ENCODE measurements around the gene GRAP. TPM values are rescaled to one million over a fixed set of nuclear protein-coding genes. Genes with fewer than 3 reads are reported as not detected.

GRAP gene
- total RNA-seq, 4 donors from 2014 or later = 1.1 to 7.1 (median 4.1) TPM

GRCh38 chr17:19020016-19020415, 26.7 kb downstream of the GRAP start:
- TF ChIP-seq POLR2A (IDR thresholded peaks at IDR 0.05) = no peak
- TF ChIP-seq, protein P1, sequence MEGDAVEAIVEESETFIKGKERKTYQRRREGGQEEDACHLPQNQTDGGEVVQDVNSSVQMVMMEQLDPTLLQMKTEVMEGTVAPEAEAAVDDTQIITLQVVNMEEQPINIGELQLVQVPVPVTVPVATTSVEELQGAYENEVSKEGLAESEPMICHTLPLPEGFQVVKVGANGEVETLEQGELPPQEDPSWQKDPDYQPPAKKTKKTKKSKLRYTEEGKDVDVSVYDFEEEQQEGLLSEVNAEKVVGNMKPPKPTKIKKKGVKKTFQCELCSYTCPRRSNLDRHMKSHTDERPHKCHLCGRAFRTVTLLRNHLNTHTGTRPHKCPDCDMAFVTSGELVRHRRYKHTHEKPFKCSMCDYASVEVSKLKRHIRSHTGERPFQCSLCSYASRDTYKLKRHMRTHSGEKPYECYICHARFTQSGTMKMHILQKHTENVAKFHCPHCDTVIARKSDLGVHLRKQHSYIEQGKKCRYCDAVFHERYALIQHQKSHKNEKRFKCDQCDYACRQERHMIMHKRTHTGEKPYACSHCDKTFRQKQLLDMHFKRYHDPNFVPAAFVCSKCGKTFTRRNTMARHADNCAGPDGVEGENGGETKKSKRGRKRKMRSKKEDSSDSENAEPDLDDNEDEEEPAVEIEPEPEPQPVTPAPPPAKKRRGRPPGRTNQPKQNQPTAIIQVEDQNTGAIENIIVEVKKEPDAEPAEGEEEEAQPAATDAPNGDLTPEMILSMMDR (IDR thresholded peaks at IDR 0.05) = no peak
- TF ChIP-seq EP300 (IDR thresholded peaks at IDR 0.05) = no peak
- no peak for TF ChIP-seq POLR2AphosphoS5 (IDR thresholded peaks at IDR 0.05)
- Histone ChIP-seq H3K36me3 (no peaks in the 10 kb centered on the region), H3K27ac (no peak overlapping the region), H3K9me3 (no peaks in the 10 kb centered on the region), H3K4me3 (no peak overlapping the region), H3K27me3 (peaks cover 10% of the 10 kb centered on the region), H3K4me1 (no peaks in the 10 kb centered on the region)
- 80 to 100% methylated on average over 1 of the region's 3 CpGs for WGBS, 2 donors (ENCODE audit: low coverage in 1 of 2)
- no peak for ATAC-seq

- Histone ChIP-seq H3K27me3 (peaks cover 10% of the 10 kb centered on the region), H3K27ac (no peak overlapping the region), H3K36me3 (no peaks in the 10 kb centered on the region), H3K4me1 (no peaks in the 10 kb centered on the region), H3K4me3 (no peak overlapping the region), H3K9me3 (no peaks in the 10 kb centered on the region)
- no peak for ATAC-seq
- no CpG with 5 or more reads among the region's 27 CpGs for WGBS, 2 donors (ENCODE audit: low coverage in 1 of 2)
- TF ChIP-seq, protein P1 (IDR thresholded peaks at IDR 0.05) = no peak
- TF ChIP-seq EP300 (IDR thresholded peaks at IDR 0.05) (no peak), POLR2AphosphoS5 (IDR thresholded peaks at IDR 0.05) (no peak)
Measured at GRCh38 chr17:19019041-19019941, 27.5 kb downstream of the GRAP start.

DNA sequence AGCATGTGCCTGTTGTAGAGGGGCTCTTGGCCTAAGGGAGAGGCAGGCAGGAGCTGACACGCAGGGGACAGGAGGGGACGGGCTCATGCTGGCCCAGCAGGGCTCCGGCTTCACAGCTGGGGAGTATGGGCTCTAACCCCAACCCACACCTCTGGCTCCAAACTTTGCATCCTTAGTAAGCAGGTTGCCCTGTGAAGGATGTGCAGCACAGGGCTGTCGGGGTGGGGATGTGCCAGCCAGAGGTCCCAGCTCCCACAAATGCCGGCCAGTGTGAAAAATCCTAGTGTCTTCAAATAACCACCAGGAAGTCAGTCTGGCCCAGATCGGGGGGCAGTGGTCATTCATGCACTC, 28.2 kb downstream of the GRAP start:
- no peak for ATAC-seq
- TF ChIP-seq, protein P1 (IDR thresholded peaks at IDR 0.05) = no peak
- no peak for TF ChIP-seq POLR2AphosphoS5 (IDR thresholded peaks at IDR 0.05)
- no peak for TF ChIP-seq EP300 (IDR thresholded peaks at IDR 0.05)
- TF ChIP-seq POLR2A (IDR thresholded peaks at IDR 0.05) = no peak
- peaks cover 10% of the 10 kb centered on the region for H3K27me3 ChIP-seq
- H3K36me3 ChIP-seq = no peaks in the 10 kb centered on the region
- H3K4me1 ChIP-seq = no peaks in the 10 kb centered on the region
- H3K9me3 ChIP-seq = no peaks in the 10 kb centered on the region
- no peak overlapping the region for H3K27ac ChIP-seq
- no peak overlapping the region for H3K4me3 ChIP-seq
- 70 to 83% methylated on average over 2 of the region's 6 CpGs for WGBS, 2 donors (ENCODE audit: low coverage in 1 of 2)

DNA sequence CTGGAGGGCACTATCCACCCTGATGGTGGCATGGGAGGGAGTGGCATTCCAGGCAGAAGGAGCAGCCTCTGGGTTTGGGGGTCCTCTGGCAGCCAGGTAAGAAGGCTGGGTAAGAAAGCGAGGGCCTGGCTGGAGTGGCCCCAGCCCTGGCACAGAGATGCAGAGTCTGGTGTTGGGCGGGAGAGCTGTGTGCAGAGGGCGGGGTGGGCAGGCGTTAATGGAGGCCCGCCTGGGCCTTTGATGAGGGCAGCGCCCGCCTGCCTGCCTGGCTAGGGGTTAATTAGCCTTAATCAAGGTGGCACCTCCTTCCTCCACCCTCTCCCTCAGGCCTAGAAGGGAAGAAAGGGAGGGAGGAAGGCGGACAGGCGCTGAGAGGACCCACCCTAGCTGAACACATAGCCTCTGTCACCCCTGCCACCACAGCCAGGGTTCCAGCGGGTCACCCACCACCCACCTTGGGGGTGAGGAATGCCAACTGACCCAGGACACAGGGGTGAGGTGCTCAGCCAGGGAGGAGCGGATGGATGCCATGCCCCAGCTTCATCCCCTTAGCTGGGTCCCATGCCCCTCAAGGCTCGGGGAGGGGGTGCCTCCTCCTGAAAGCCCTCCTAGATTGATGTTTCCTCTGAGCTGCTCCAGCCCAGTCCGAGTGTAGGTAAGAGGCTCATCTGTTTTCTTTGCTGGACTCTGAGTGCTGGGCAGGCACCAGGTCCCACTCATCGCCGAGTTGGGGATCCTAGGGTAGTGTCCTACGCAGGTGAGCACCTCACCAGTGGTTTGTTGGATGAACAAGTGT, 28.8 kb downstream of the GRAP start:
- no peak for ATAC-seq
- 70 to 81% methylated on average over 4 to 7 of the region's 16 CpGs for WGBS, 2 donors (ENCODE audit: low coverage in 1 of 2)
- Histone ChIP-seq H3K27ac (no peak overlapping the region), H3K36me3 (no peaks in the 10 kb centered on the region), H3K27me3 (peaks cover 10% of the 10 kb centered on the region), H3K4me3 (no peak overlapping the region), H3K9me3 (no peaks in the 10 kb centered on the region), H3K4me1 (no peaks in the 10 kb centered on the region)
- TF ChIP-seq, protein P1 (IDR thresholded peaks at IDR 0.05) = no peak
- TF ChIP-seq POLR2A (IDR thresholded peaks at IDR 0.05) (no peak), POLR2AphosphoS5 (IDR thresholded peaks at IDR 0.05) (no peak), EP300 (IDR thresholded peaks at IDR 0.05) (no peak)

Measured in gastroesophageal sphincter (tissue), 4 donors.